IMR-90 (cell line): ENCODE measurements around the gene MBD3L5. TPM values are rescaled to one million over a fixed set of nuclear protein-coding genes. Genes with fewer than 3 reads are reported as not detected.
"Not testable (repeated sequence)": the region's sequence is repeated elsewhere in the genome, so short reads cannot be mapped to it uniquely, and the experiment has no call there.

Source experiments
- ATAC-seq: fragments of 200-7000 bp; cut with Tn5 transposase; 2 replicates; pipeline ENCODE4 v1.9.1; 2020; ENCODE audit warnings: low read depth, mild to moderate bottlenecking, moderate library complexity
- BruUV-seq: library from RNA; stranded (reverse); fragments of 400-500 nt; replicated peaks from 2 replicates; lab custom pipeline; 2021; lab: Mats Ljungman, UMichigan
- CTCF ChIA-PET: fragments of 300-600 bp; formaldehyde crosslinking; extraction: SDS; loops from one replicate; lab custom pipeline; 2021; ENCODE audit warnings: antibody characterized with exemption; lab: Yijun Ruan, JAX
- POLR2A ChIA-PET: fragments of 300-600 bp; sonication (Branson Sonifier 250); formaldehyde crosslinking; loops from one replicate; lab custom pipeline; 2022; ENCODE audit warnings: antibody characterized with exemption; ENCODE audit not compliant: unreplicated experiment; lab: Charles Lee
- DNase-seq: peaks from one replicate; pipeline ENCODE4 v3.0.0; 2013
- H2AFZ ChIP-seq: replicated peaks from 2 replicates; pipeline ENCODE3; 2013; ENCODE audit warnings: low read length, mild to moderate bottlenecking; ENCODE audit not compliant: poor library complexity
- H2AK5ac ChIP-seq: 2 replicates; pipeline ENCODE4 v1.6.1; 2013; ENCODE audit warnings: low read depth, low read length, inconsistent platforms
- H2AK9ac ChIP-seq: replicated peaks from 2 replicates; pipeline ENCODE3; 2013; ENCODE audit warnings: mild to moderate bottlenecking, low read depth, low read length, moderate library complexity; ENCODE audit not compliant: poor library complexity
- H2BK120ac ChIP-seq: 2 replicates; pipeline ENCODE4 v1.6.1; 2013; ENCODE audit warnings: low read depth, low read length, inconsistent platforms
- H2BK15ac ChIP-seq: 3 replicates; pipeline ENCODE4 v1.6.1; 2013; ENCODE audit warnings: low read depth, low read length, inconsistent platforms
- H2BK20ac ChIP-seq: 2 replicates; pipeline ENCODE4 v1.6.1; 2013; ENCODE audit warnings: low read depth, mild to moderate bottlenecking, inconsistent platforms, low read length, moderate library complexity
- H2BK5ac ChIP-seq: 2 replicates; pipeline ENCODE4 v1.6.1; 2013; ENCODE audit warnings: mild to moderate bottlenecking, low read depth, low read length, inconsistent platforms; ENCODE audit not compliant: poor library complexity, severe bottlenecking
- H3K14ac ChIP-seq: replicated peaks from 2 replicates; pipeline ENCODE4 v1.6.1; 2013; ENCODE audit warnings: low read depth, low read length, inconsistent platforms
- H3K18ac ChIP-seq: 2 replicates; pipeline ENCODE4 v1.6.1; 2013; ENCODE audit warnings: low read depth, low read length, control low read depth
- H3K23ac ChIP-seq: 2 replicates; pipeline ENCODE4 v1.6.1; 2013; ENCODE audit warnings: low read depth, low read length, inconsistent platforms
- H3K27ac ChIP-seq: 2 replicates; pipeline ENCODE4 v1.5.1; 2013; ENCODE audit warnings: mild to moderate bottlenecking, control low read depth, low read length; ENCODE audit not compliant: insufficient read depth
- H3K27me3 ChIP-seq: 2 replicates; pipeline ENCODE4 v1.6.1; 2013; ENCODE audit warnings: low read length; ENCODE audit not compliant: control insufficient read depth, insufficient read depth
- H3K36me3 ChIP-seq: 2 replicates; pipeline ENCODE4 v1.6.1; 2013; ENCODE audit warnings: low read length, mixed read lengths; ENCODE audit not compliant: control insufficient read depth, insufficient read depth
- H3K4ac ChIP-seq: 2 replicates; pipeline ENCODE4 v1.6.1; 2013; ENCODE audit warnings: low read depth, low read length, inconsistent platforms
- H3K4me1 ChIP-seq: 2 replicates; pipeline ENCODE4 v1.6.1; 2013; ENCODE audit warnings: low read length, mixed read lengths; ENCODE audit not compliant: control insufficient read depth, insufficient read depth
- H3K4me2 ChIP-seq: 2 replicates; pipeline ENCODE4 v1.6.1; 2013; ENCODE audit warnings: low read depth, mild to moderate bottlenecking, control low read depth, low read length, moderate library complexity
- H3K4me3 ChIP-seq: 2 replicates; pipeline ENCODE4 v1.5.1; 2013; ENCODE audit warnings: low read depth, mild to moderate bottlenecking, control low read depth, low read length, moderate library complexity; ENCODE audit not compliant: insufficient read depth
- H3K56ac ChIP-seq: 2 replicates; pipeline ENCODE4 v1.6.1; 2013; ENCODE audit warnings: low read length, inconsistent platforms; ENCODE audit not compliant: insufficient read depth; ENCODE audit errors: extremely low read depth
- H3K79me1 ChIP-seq, 2 experiments: 2 replicates each; pipeline ENCODE4 v1.6.1; 2013; ENCODE audit warnings: low read length in 2 of 2, inconsistent platforms in 1 of 2, low read depth in 1 of 2
- H3K9ac ChIP-seq: 2 replicates; pipeline ENCODE4 v1.6.1; 2013; ENCODE audit warnings: low read depth, low read length, control low read depth
- H3K9me1 ChIP-seq: 2 replicates; pipeline ENCODE4 v1.6.1; 2013; ENCODE audit warnings: low read length, inconsistent platforms; ENCODE audit not compliant: insufficient read depth
- H3K9me3 ChIP-seq: 2 replicates; pipeline ENCODE4 v1.6.1; 2013; ENCODE audit warnings: low read length; ENCODE audit not compliant: control insufficient read depth, insufficient read depth
- H4K20me1 ChIP-seq: 2 replicates; pipeline ENCODE4 v1.6.1; 2013; ENCODE audit warnings: low read length, inconsistent platforms; ENCODE audit not compliant: insufficient read depth
- H4K5ac ChIP-seq: 2 replicates; pipeline ENCODE4 v1.6.1; 2013; ENCODE audit warnings: mild to moderate bottlenecking, low read depth, low read length, control low read depth
- H4K8ac ChIP-seq, 2 experiments: 2 replicates each; pipeline ENCODE4 v1.6.1; 2013; ENCODE audit warnings: low read depth in 2 of 2, low read length in 2 of 2, control low read depth in 1 of 2, inconsistent platforms in 1 of 2
- H4K91ac ChIP-seq: 2 replicates; pipeline ENCODE4 v1.6.1; 2013; ENCODE audit warnings: low read depth, low read length, inconsistent platforms; ENCODE audit not compliant: insufficient read depth
- WGBS, 2 experiments: methylation state at CpG; one replicate each; pipeline versions ENCODE4 v1.1.5 to v1.1.7; 2013; ENCODE audit warnings: missing lambda C conversion rate in 2 of 2; ENCODE audit not compliant: insufficient read length in 1 of 2; ENCODE audit errors: extremely low coverage in 2 of 2; 5-methylcytosine and 5-hydroxymethylcytosine counted together
- dilution Hi-C: fragments of 300-500 bp; cut with HindIII; formaldehyde crosslinking; loops from one replicate; pipeline ENCODE4 v1.14.3; 2018; ENCODE audit warnings: low sequenced_read_pairs; ENCODE audit not compliant: unreplicated experiment
- in situ Hi-C: fragments of 300-500 bp; cut with MboI; formaldehyde crosslinking; loops from 3 replicates; pipeline ENCODE4 v1.14.3; 2019; ENCODE audit warnings: low sequenced_read_pairs, inconsistent platforms, mixed read lengths
- intact Hi-C: fragments of 100-400 bp; cut with micrococcal nuclease; formaldehyde crosslinking; loops from 2 replicates; pipeline ENCODE4 v1.10.0; 2022
- polyA plus RNA-seq, 3 experiments: library from polyadenylated mRNA; depleted of rRNA; stranded (reverse); fragments of >200 nt; gene quantifications; 2 replicates each; pipeline ENCODE4 v1.2.3, GENCODE V29; 2012; ENCODE audit warnings: low replicate concordance in 1 of 3
- total RNA-seq: library from RNA; depleted of rRNA; stranded (reverse); fragments of >200 nt; gene quantifications from 2 replicates; pipeline ENCODE4 v1.2.3, GENCODE V29; 2012

The MBD3L5 gene
- total and polyA plus RNA-seq, 2 of the 4 experiments (the other 2 are of a cell fraction): not detected

DNA sequence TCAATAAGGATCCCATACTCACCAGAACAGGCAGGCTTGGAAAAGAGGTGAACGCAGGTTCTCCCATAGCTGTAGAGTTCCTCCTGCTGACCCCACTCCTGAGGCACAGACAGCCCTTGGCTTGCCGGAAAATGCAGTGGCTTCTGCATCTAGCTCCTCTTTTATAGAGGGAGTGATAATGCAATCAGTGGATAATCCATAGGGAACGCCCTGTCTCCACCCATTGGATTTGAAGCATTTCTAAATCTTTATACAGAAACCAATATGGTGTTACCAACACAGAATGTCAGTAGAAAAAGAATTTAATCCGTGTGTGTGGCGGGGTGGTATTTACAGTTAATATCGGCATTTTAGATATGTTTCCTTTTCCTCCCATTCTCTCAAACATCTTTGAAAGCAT is 9.0 kb upstream of the MBD3L5 start, which contains the start of gene MBD3L2B:
MBD3L2B (minus strand) TSS at position 101 of the 400 bp plus-strand sequence; CDS start at position 67, 34 bp downstream.
- H3K14ac ChIP-seq, H3K27me3 ChIP-seq, H2BK120ac ChIP-seq, H3K4me1 ChIP-seq, H2BK5ac ChIP-seq, H3K18ac ChIP-seq, H4K5ac ChIP-seq, H2BK20ac ChIP-seq, H2AFZ ChIP-seq, dilution Hi-C loops, H3K9me1 ChIP-seq, H3K4ac ChIP-seq, DNase-seq, H4K20me1 ChIP-seq, H2AK9ac ChIP-seq, H3K9ac ChIP-seq, H3K36me3 ChIP-seq, H3K79me1 ChIP-seq, H3K27ac ChIP-seq, POLR2A ChIA-PET, H4K8ac ChIP-seq, H2AK5ac ChIP-seq, H3K4me3 ChIP-seq, H3K56ac ChIP-seq, CTCF ChIA-PET, H3K9me3 ChIP-seq, ATAC-seq, H2BK15ac ChIP-seq, in situ Hi-C loops, intact Hi-C loops, H3K23ac ChIP-seq, BruUV-seq, H3K4me2 ChIP-seq, H4K91ac ChIP-seq: not testable (repeated sequence)
- WGBS, 2 experiments: no CpG with 5 or more reads among the region's 6 CpGs

DNA sequence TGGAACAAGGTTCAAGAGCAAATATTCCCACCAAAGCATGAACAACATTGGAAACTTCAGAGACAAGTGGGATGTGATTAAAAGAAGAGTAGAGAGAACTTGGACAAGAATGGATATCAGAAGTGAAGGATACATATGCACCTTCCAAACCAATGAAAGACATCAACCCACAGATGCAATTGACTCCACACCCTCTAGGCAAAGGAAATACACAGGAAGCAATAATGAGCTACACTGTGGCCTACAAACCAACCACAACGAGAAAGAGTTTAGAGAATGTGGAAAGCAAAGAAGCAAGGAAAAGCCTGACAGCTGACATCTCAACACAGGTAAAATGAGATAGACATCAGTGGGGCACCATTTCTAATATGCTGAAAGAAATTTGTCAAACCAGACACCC is 1.6 kb upstream of the MBD3L5 start:
- no CpG with 5 or more reads among the region's 1 CpG for WGBS, 2 experiments
- dilution Hi-C loops: not testable (repeated sequence)

More for the DNA sequence above, 1.6 kb upstream of the MBD3L5 start:
- H3K14ac ChIP-seq, H3K27ac ChIP-seq, intact Hi-C loops, H3K9me1 ChIP-seq, H4K5ac ChIP-seq, in situ Hi-C loops, H3K36me3 ChIP-seq, H2BK15ac ChIP-seq, H4K20me1 ChIP-seq, H3K9ac ChIP-seq, H3K18ac ChIP-seq, POLR2A ChIA-PET, H3K56ac ChIP-seq, H3K79me1 ChIP-seq, H3K4me1 ChIP-seq, H4K8ac ChIP-seq, H2BK20ac ChIP-seq, H2BK5ac ChIP-seq, H2BK120ac ChIP-seq, H3K9me3 ChIP-seq, DNase-seq, H3K23ac ChIP-seq, H3K4ac ChIP-seq, H2AFZ ChIP-seq, H2AK9ac ChIP-seq, BruUV-seq, H2AK5ac ChIP-seq, H3K4me3 ChIP-seq, CTCF ChIA-PET, H3K4me2 ChIP-seq, H3K27me3 ChIP-seq, H4K91ac ChIP-seq, ATAC-seq: not testable (repeated sequence)
